ENCODE data around the gene SLC9C2.

- TF ChIP-seq EP300 (IDR thresholded peaks at IDR 0.05): no peak
- TF ChIP-seq POLR2A (IDR thresholded peaks at IDR 0.05): no peak
- TF ChIP-seq CTCF (IDR thresholded peaks at IDR 0.05): no peak
Observed at GRCh38 chr1:173580071-173580470, 22.8 kb downstream of the SLC9C2 start.
